Measurements from ENCODE around the gene VSIG8. TPM values are rescaled to one million over a fixed set of nuclear protein-coding genes. Genes with fewer than 3 reads are reported as not detected.

Gene VSIG8
- total and polyA plus RNA-seq, 12 donors = 0.44 TPM; not detected in 11

GRCh38 chr1:159849626-159850366, 12.7 kb downstream of the VSIG8 start:
- peak overlapping the region in 1 of 10 donors; percentile 8 for H3K27ac ChIP-seq
- intact Hi-C loops (cut with DNase I) = loop anchor here in 6 of 10 donors (5.0 to 10.0 kb wide), 5 partner anchors 43 to 78 kb away; partner anchors contain the start of gene TAGLN2 (in 4 of the 6)
- no peaks in the 10 kb centered on the region for H3K36me3 ChIP-seq
- H3K9me3 ChIP-seq = no peaks in the 10 kb centered on the region
- H3K4me3 ChIP-seq = no peak overlapping the region
- ATAC-seq = no peak
- peaks cover 0 to 43% (median 10%) of the 10 kb centered on the region in 9 donors for H3K4me1 ChIP-seq
- DNase-seq = no peak
- TF ChIP-seq CTCF (IDR thresholded peaks at IDR 0.05) = no peak
- WGBS, 2 donors = 67 to 71% methylated on average over 2 of the region's 2 CpGs
- H3K27me3 ChIP-seq = no peaks in the 10 kb centered on the region

GRCh38 chr1:159848326-159848725, 14.1 kb downstream of the VSIG8 start:
- peaks cover 0 to 31% (median 4%) of the 10 kb centered on the region in 9 donors for H3K4me1 ChIP-seq
- peak overlapping the region in 1 of 10 donors; percentile 3 for H3K27ac ChIP-seq
- no peak overlapping the region for H3K4me3 ChIP-seq
- 42 to 84% methylated on average over 3 of the region's 3 CpGs for WGBS, 2 donors
- intact Hi-C loops (cut with DNase I) = no loop called here
- no peaks in the 10 kb centered on the region for H3K27me3 ChIP-seq
- DNase-seq (no peak), ATAC-seq (no peak)
- TF ChIP-seq CTCF (IDR thresholded peaks at IDR 0.05) = no peak
- no peaks in the 10 kb centered on the region for H3K9me3 ChIP-seq
- no peaks in the 10 kb centered on the region for H3K36me3 ChIP-seq

- ATAC-seq (no peak), DNase-seq (no peak)
- Histone ChIP-seq H3K9me3 (no peaks in the 10 kb centered on the region), H3K4me1 (peaks cover 0 to 30% (median 0%) of the 10 kb centered on the region in 9 donors), H3K27ac (no peak overlapping the region), H3K4me3 (no peak overlapping the region), H3K27me3 (no peaks in the 10 kb centered on the region), H3K36me3 (no peaks in the 10 kb centered on the region)
- WGBS, 2 donors = 63 to 77% methylated on average over 4 of the region's 4 CpGs
- TF ChIP-seq CTCF (IDR thresholded peaks at IDR 0.05) = no peak
- intact Hi-C loops (cut with DNase I) = no loop called here
These were observed 15.2 kb downstream of the VSIG8 start for GRCh38 chr1:159847231-159847630.

GRCh38 chr1:159845751-159846629, 16.5 kb downstream of the VSIG8 start:
- H3K36me3 ChIP-seq = no peaks in the 10 kb centered on the region
- ATAC-seq = no peak
- H3K27me3 ChIP-seq = no peaks in the 10 kb centered on the region
- H3K9me3 ChIP-seq = no peaks in the 10 kb centered on the region
- 90% methylated on average over 13 of the region's 13 CpGs for WGBS, 2 donors
- peaks cover 0 to 25% (median 0%) of the 10 kb centered on the region in 9 donors for H3K4me1 ChIP-seq
- H3K4me3 ChIP-seq = no peak overlapping the region
- intact Hi-C loops (cut with DNase I) = no loop called here
- no peak for TF ChIP-seq CTCF (IDR thresholded peaks at IDR 0.05)
- no peak for DNase-seq
- H3K27ac ChIP-seq = no peak overlapping the region
